Ishikawa (cell line): ENCODE measurements around the gene RTN1.

Experiments
- MAX ChIP-seq: IDR thresholded peaks from 2 replicates; pipeline ENCODE4 v1.6.1; 2012
- TAF1 ChIP-seq: IDR thresholded peaks from 2 replicates; pipeline ENCODE4 v1.6.1; 2012; ENCODE audit warnings: low read depth, mild to moderate bottlenecking
- TCF12 ChIP-seq: IDR thresholded peaks from 2 replicates; pipeline ENCODE4 v1.6.1; 2012; ENCODE audit warnings: low read depth
- TEAD4 ChIP-seq: IDR thresholded peaks from 2 replicates; pipeline ENCODE4 v1.6.1; 2012
- YY1 ChIP-seq: IDR thresholded peaks from 2 replicates; pipeline ENCODE4 v1.6.1; 2012; ENCODE audit warnings: low read depth
- ZBTB7A ChIP-seq: IDR thresholded peaks from 2 replicates; pipeline ENCODE4 v1.6.1; 2012; ENCODE audit warnings: low read depth

GRCh38 chr14:59695198-59695597, 175.4 kb downstream of the RTN1 start:
- TF ChIP-seq MAX = no peak
- TF ChIP-seq YY1 = no peak
- TF ChIP-seq TCF12 = no peak
- TF ChIP-seq ZBTB7A = no peak
- TF ChIP-seq TAF1 = no peak
- no peak for TF ChIP-seq TEAD4
